ENCODE results near the gene MYBPHL. TPM values are rescaled to one million over a fixed set of nuclear protein-coding genes. Genes with fewer than 3 reads are reported as not detected.

Gene MYBPHL
- total and polyA plus RNA-seq, 2 of the 13 experiments (the other 11 are each of a cell fraction or from before 2014, with no cell fraction given) = 3.7 to 3.8 TPM

- TF ChIP-seq HMGXB3 (CRISPR knock-in tag; IDR thresholded peaks at IDR 0.05; ENCODE audit: borderline replicate concordance) (0 out of 2 replicates have a peak, but pooled peaks have one; percentile 18), LCORL (IDR thresholded peaks at IDR 0.05) (no peak), LCORL (CRISPR knock-in tag; IDR thresholded peaks at IDR 0.05) (peak; percentile 39), ZNF331 (CRISPR knock-in tag; IDR thresholded peaks at IDR 0.05) (peak; percentile 73; the same call in 1 of the 2 replicates), NAIF1 (CRISPR knock-in tag; IDR thresholded peaks at IDR 0.05; ENCODE audit: borderline replicate concordance) (peak; percentile 69; the same call in 1 of the 2 replicates), MXI1 (IDR thresholded peaks at IDR 0.05; ENCODE audit: borderline replicate concordance, low read depth, low read length) (peak; percentile 42; the same call in 1 of the 3 replicates), BRF2 (CRISPR knock-in tag; IDR thresholded peaks at IDR 0.05) (no peak), ZNF367 (CRISPR knock-in tag; IDR thresholded peaks at IDR 0.05; ENCODE audit: borderline replicate concordance) (no peak), NFE2 (CRISPR knock-in tag; IDR thresholded peaks at IDR 0.05) (no peak), ZBTB8A (CRISPR knock-in tag; IDR thresholded peaks at IDR 0.05; ENCODE audit: borderline replicate concordance, low read depth) (no peak), ZMAT3 (CRISPR knock-in tag; conservative IDR thresholded peaks at IDR 0.05) (peak; percentile 78; the same call in 1 of the 2 replicates), KMT2A (CRISPR knock-in tag; IDR thresholded peaks at IDR 0.05) (no peak), ZNF18 (CRISPR knock-in tag; IDR thresholded peaks at IDR 0.05; ENCODE audit: insufficient replicate concordance) (peak; percentile 40), ZBTB39 (CRISPR knock-in tag; IDR thresholded peaks at IDR 0.05) (no peak)
Measured at GRCh38 chr1:109298666-109299557, 7.9 kb downstream of the MYBPHL start (continued).
